Ishikawa (cell line): ENCODE results near the gene HTT.

ENCODE experiments used
- CEBPB ChIP-seq: IDR thresholded peaks from 2 replicates; pipeline ENCODE4 v1.6.1; 2012
- CREB1 ChIP-seq: IDR thresholded peaks from 2 replicates; pipeline ENCODE4 v1.6.1; 2012; ENCODE audit warnings: low read depth
- EP300 ChIP-seq: IDR thresholded peaks from 2 replicates; pipeline ENCODE4 v1.6.1; 2012; ENCODE audit warnings: borderline replicate concordance
- NFIC ChIP-seq: IDR thresholded peaks from 2 replicates; pipeline ENCODE4 v1.6.1; 2012
- REST ChIP-seq: IDR thresholded peaks from 2 replicates; pipeline ENCODE4 v1.6.1; 2012; ENCODE audit warnings: low read depth, mild to moderate bottlenecking
- TAF1 ChIP-seq: IDR thresholded peaks from 2 replicates; pipeline ENCODE4 v1.6.1; 2012; ENCODE audit warnings: low read depth, mild to moderate bottlenecking
- TCF12 ChIP-seq: IDR thresholded peaks from 2 replicates; pipeline ENCODE4 v1.6.1; 2012; ENCODE audit warnings: low read depth
- TEAD4 ChIP-seq: IDR thresholded peaks from 2 replicates; pipeline ENCODE4 v1.6.1; 2012
- USF1 ChIP-seq: IDR thresholded peaks from 2 replicates; pipeline ENCODE4 v1.6.1; 2012
- YY1 ChIP-seq: IDR thresholded peaks from 2 replicates; pipeline ENCODE4 v1.6.1; 2012; ENCODE audit warnings: low read depth

- TF ChIP-seq EP300: no peak
- no peak for TF ChIP-seq CEBPB
- no peak for TF ChIP-seq TAF1
- peak; percentile 24; the same call in 1 of the 2 replicates for TF ChIP-seq REST
- TF ChIP-seq TCF12: no peak
- TF ChIP-seq CREB1: no peak
- no peak for TF ChIP-seq NFIC
- TF ChIP-seq TEAD4: no peak
- TF ChIP-seq USF1: no peak
- TF ChIP-seq YY1: no peak
Observed at GRCh38 chr4:3062471-3062870, 12.0 kb upstream of the HTT start.
